ENCODE results near the gene DDA1. TPM values are rescaled to one million over a fixed set of nuclear protein-coding genes. Genes with fewer than 3 reads are reported as not detected.

The DDA1 gene
- total RNA-seq, 1 experiment from 2014 or later, result 42.8 TPM

DNA sequence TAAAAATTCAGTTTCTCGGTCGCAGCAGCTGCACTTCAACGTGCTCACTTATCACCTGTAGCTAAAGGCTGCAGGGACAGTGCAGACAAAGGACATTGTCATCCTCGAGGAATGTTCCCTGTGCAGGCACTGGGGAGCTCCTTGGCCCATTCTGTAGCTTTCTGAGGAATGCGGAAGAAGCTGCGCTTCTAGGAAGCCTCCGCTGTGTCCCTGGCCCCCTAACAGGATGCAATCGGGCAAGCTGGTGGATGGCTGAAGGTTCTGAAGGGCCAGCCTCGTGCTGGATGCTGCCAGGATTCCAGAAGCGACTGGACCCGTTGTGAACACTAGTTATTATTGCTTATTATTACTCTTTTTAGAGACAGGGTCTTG, 17.2 kb downstream of the DDA1 start (continued):
- TF ChIP-seq, protein P1, sequence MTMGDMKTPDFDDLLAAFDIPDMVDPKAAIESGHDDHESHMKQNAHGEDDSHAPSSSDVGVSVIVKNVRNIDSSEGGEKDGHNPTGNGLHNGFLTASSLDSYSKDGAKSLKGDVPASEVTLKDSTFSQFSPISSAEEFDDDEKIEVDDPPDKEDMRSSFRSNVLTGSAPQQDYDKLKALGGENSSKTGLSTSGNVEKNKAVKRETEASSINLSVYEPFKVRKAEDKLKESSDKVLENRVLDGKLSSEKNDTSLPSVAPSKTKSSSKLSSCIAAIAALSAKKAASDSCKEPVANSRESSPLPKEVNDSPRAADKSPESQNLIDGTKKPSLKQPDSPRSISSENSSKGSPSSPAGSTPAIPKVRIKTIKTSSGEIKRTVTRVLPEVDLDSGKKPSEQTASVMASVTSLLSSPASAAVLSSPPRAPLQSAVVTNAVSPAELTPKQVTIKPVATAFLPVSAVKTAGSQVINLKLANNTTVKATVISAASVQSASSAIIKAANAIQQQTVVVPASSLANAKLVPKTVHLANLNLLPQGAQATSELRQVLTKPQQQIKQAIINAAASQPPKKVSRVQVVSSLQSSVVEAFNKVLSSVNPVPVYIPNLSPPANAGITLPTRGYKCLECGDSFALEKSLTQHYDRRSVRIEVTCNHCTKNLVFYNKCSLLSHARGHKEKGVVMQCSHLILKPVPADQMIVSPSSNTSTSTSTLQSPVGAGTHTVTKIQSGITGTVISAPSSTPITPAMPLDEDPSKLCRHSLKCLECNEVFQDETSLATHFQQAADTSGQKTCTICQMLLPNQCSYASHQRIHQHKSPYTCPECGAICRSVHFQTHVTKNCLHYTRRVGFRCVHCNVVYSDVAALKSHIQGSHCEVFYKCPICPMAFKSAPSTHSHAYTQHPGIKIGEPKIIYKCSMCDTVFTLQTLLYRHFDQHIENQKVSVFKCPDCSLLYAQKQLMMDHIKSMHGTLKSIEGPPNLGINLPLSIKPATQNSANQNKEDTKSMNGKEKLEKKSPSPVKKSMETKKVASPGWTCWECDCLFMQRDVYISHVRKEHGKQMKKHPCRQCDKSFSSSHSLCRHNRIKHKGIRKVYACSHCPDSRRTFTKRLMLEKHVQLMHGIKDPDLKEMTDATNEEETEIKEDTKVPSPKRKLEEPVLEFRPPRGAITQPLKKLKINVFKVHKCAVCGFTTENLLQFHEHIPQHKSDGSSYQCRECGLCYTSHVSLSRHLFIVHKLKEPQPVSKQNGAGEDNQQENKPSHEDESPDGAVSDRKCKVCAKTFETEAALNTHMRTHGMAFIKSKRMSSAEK (CRISPR knock-in tag; IDR thresholded peaks at IDR 0.05; ENCODE audit: borderline replicate concordance), result no peak
- TF ChIP-seq, protein P2, sequence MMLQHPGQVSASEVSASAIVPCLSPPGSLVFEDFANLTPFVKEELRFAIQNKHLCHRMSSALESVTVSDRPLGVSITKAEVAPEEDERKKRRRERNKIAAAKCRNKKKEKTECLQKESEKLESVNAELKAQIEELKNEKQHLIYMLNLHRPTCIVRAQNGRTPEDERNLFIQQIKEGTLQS (CRISPR knock-in tag; conservative IDR thresholded peaks at IDR 0.05), result no peak
- TF ChIP-seq TP53 (CRISPR knock-in tag; IDR thresholded peaks at IDR 0.05) (no peak), RORB (CRISPR knock-in tag; IDR thresholded peaks at IDR 0.05) (no peak), PRRX2 (CRISPR knock-in tag; IDR thresholded peaks at IDR 0.05) (no peak)
- TF ChIP-seq, protein P3, sequence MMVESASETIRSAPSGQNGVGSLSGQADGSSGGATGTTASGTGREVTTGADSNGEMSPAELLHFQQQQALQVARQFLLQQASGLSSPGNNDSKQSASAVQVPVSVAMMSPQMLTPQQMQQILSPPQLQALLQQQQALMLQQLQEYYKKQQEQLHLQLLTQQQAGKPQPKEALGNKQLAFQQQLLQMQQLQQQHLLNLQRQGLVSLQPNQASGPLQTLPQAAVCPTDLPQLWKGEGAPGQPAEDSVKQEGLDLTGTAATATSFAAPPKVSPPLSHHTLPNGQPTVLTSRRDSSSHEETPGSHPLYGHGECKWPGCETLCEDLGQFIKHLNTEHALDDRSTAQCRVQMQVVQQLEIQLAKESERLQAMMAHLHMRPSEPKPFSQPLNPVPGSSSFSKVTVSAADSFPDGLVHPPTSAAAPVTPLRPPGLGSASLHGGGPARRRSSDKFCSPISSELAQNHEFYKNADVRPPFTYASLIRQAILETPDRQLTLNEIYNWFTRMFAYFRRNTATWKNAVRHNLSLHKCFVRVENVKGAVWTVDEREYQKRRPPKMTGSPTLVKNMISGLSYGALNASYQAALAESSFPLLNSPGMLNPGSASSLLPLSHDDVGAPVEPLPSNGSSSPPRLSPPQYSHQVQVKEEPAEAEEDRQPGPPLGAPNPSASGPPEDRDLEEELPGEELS (CRISPR knock-in tag; IDR thresholded peaks at IDR 0.05), result no peak

DNA sequence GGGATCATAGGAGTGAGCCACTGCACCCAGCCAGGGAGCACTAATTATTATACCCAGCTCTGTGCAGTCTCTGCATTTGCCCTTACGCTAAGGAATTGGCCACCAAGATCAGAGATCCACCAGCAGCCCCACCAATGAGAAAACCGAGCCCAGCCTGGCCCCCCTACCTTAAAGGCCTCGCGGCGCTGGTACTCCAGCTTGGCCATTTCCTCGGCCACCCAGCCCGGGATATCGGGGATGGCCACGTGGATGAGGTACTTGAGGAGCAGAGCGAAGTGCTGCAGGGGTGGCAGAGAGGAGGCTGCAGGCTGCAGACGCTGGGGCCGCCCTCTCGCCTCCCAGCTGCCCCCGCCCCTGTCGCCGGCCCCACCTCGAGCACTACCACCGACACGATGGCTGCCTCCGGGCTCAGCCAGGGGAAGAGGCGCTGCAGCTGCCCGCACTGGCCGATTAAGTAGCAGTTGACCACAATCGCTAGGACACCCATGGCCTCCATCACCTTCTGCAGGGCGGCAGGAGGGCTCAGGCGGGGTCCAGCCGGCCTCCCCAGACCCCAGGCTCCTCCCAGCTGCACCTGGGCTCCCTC, 17.8 kb downstream of the DDA1 start:
- no peak for TF ChIP-seq CREB1 (CRISPR knock-in tag; IDR thresholded peaks at IDR 0.05)
- peak; percentile 42; the same call in 1 of the 2 replicates for TF ChIP-seq NFE2L1 (CRISPR knock-in tag; IDR thresholded peaks at IDR 0.05)
- TF ChIP-seq SMAD4 (CRISPR knock-in tag; IDR thresholded peaks at IDR 0.05), result no peak
- TF ChIP-seq NR2C2 (CRISPR knock-in tag; IDR thresholded peaks at IDR 0.05), result no peak
- TF ChIP-seq ZNF219 (CRISPR knock-in tag; IDR thresholded peaks at IDR 0.05; ENCODE audit: borderline replicate concordance), result no peak
- TF ChIP-seq ZNF263 (CRISPR knock-in tag; IDR thresholded peaks at IDR 0.05; ENCODE audit: low read depth), result no peak
- TF ChIP-seq ZNF317 (CRISPR knock-in tag; IDR thresholded peaks at IDR 0.05; ENCODE audit: borderline replicate concordance, low read depth), result no peak
- no peak for TF ChIP-seq JUN (CRISPR knock-in tag; IDR thresholded peaks at IDR 0.05)
- TF ChIP-seq RELA (CRISPR knock-in tag; IDR thresholded peaks at IDR 0.05; ENCODE audit: borderline replicate concordance), result 0 out of 2 replicates have a peak, but pooled peaks have one; percentile 49
- TF ChIP-seq, protein P4, sequence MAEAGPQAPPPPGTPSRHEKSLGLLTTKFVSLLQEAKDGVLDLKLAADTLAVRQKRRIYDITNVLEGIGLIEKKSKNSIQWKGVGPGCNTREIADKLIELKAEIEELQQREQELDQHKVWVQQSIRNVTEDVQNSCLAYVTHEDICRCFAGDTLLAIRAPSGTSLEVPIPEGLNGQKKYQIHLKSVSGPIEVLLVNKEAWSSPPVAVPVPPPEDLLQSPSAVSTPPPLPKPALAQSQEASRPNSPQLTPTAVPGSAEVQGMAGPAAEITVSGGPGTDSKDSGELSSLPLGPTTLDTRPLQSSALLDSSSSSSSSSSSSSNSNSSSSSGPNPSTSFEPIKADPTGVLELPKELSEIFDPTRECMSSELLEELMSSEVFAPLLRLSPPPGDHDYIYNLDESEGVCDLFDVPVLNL (CRISPR knock-in tag; IDR thresholded peaks at IDR 0.05; ENCODE audit: borderline replicate concordance, low read depth), result no peak
- no peak for TF ChIP-seq NFATC4 (CRISPR knock-in tag; IDR thresholded peaks at IDR 0.05)
- TF ChIP-seq, protein P5, sequence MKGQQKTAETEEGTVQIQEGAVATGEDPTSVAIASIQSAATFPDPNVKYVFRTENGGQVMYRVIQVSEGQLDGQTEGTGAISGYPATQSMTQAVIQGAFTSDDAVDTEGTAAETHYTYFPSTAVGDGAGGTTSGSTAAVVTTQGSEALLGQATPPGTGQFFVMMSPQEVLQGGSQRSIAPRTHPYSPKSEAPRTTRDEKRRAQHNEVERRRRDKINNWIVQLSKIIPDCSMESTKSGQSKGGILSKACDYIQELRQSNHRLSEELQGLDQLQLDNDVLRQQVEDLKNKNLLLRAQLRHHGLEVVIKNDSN (CRISPR knock-in tag; IDR thresholded peaks at IDR 0.05), result no peak
- no peak for TF ChIP-seq FOXK1 (CRISPR knock-in tag; IDR thresholded peaks at IDR 0.05)
- TF ChIP-seq, protein P6, sequence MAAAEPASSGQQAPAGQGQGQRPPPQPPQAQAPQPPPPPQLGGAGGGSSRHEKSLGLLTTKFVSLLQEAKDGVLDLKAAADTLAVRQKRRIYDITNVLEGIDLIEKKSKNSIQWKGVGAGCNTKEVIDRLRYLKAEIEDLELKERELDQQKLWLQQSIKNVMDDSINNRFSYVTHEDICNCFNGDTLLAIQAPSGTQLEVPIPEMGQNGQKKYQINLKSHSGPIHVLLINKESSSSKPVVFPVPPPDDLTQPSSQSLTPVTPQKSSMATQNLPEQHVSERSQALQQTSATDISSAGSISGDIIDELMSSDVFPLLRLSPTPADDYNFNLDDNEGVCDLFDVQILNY (CRISPR knock-in tag; IDR thresholded peaks at IDR 0.05), result 0 out of 2 replicates have a peak, but pooled peaks have one; percentile 6
- TF ChIP-seq, protein P2 (CRISPR knock-in tag; conservative IDR thresholded peaks at IDR 0.05), result no peak
- TF ChIP-seq, protein P7, sequence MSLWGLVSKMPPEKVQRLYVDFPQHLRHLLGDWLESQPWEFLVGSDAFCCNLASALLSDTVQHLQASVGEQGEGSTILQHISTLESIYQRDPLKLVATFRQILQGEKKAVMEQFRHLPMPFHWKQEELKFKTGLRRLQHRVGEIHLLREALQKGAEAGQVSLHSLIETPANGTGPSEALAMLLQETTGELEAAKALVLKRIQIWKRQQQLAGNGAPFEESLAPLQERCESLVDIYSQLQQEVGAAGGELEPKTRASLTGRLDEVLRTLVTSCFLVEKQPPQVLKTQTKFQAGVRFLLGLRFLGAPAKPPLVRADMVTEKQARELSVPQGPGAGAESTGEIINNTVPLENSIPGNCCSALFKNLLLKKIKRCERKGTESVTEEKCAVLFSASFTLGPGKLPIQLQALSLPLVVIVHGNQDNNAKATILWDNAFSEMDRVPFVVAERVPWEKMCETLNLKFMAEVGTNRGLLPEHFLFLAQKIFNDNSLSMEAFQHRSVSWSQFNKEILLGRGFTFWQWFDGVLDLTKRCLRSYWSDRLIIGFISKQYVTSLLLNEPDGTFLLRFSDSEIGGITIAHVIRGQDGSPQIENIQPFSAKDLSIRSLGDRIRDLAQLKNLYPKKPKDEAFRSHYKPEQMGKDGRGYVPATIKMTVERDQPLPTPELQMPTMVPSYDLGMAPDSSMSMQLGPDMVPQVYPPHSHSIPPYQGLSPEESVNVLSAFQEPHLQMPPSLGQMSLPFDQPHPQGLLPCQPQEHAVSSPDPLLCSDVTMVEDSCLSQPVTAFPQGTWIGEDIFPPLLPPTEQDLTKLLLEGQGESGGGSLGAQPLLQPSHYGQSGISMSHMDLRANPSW (CRISPR knock-in tag; conservative IDR thresholded peaks at IDR 0.05; ENCODE audit: low read depth), result no peak
- TF ChIP-seq SOX15 (CRISPR knock-in tag; IDR thresholded peaks at IDR 0.05), result no peak
- no peak for TF ChIP-seq GTF2I (CRISPR knock-in tag; conservative IDR thresholded peaks at IDR 0.05)
- 0 out of 2 replicates have a peak, but pooled peaks have one; percentile 28 for TF ChIP-seq ZBTB21 (CRISPR knock-in tag; IDR thresholded peaks at IDR 0.05; ENCODE audit: borderline replicate concordance)
- CTCF ChIA-PET, result interaction anchor here (0.6 to 3.5 kb wide), 28 partner anchors 8 to 279 kb away, joined by 3 to 35 read pairs (median 4); partner anchors contain the start of genes ANKLE1, DDA1, MRPL34 and USE1
- H3K27me3 Mint-ChIP-seq (ENCODE audit: low read depth), result peaks cover 2% of the 10 kb centered on the region; the same call in 1 of the 2 replicates
- no peaks in the 10 kb centered on the region for H3K9me3 Mint-ChIP-seq
- H3K4me3 Mint-ChIP-seq, result peak overlapping the region; percentile 84
- peaks cover 16% of the 10 kb centered on the region for H3K4me1 Mint-ChIP-seq
- POLR2A ChIA-PET, result interaction anchor here (0.5 to 1.4 kb wide), 5 partner anchors 12 to 668 kb away, joined by 3 to 11 read pairs (median 5); partner anchors contain the start of genes ABHD8, DDA1 and MRPL34
- peaks cover 9% of the 10 kb centered on the region for H3K36me3 Mint-ChIP-seq
- DNase-seq (ENCODE audit: low spot score) (no peak), ATAC-seq (no peak; the same call in 1 of the 2 replicates)
- H3K27ac Mint-ChIP-seq, result peak overlapping the region; percentile 98
